SK-N-SH treated with all-trans-retinoic acid at 6 μM for 48 hours (cell line): ENCODE data around the gene TMEM138.

ENCODE experiments used
- ARNTL ChIP-seq: fragments of 450-650 bp; formaldehyde crosslinking; IDR thresholded peaks from 2 replicates; pipeline ENCODE4 v1.5.0; 2020; ENCODE audit warnings: low read depth, mild to moderate bottlenecking, moderate library complexity, borderline replicate concordance
- CSDC2 ChIP-seq: fragments of 250-450 bp; sonication (Bioruptor Pico); IDR thresholded peaks from 2 replicates; pipeline ENCODE4 v1.5.0; 2020; ENCODE audit warnings: mild to moderate bottlenecking, moderate library complexity
- GLIS3 ChIP-seq: fragments of 250-450 bp; sonication (Bioruptor Pico); IDR thresholded peaks from 2 replicates; pipeline ENCODE4 v1.5.0; 2020; ENCODE audit warnings: mild to moderate bottlenecking, moderate library complexity
- OSR1 ChIP-seq: fragments of 250-450 bp; sonication (Bioruptor Pico); IDR thresholded peaks from 2 replicates; pipeline ENCODE4 v1.8.0; 2022; ENCODE audit warnings: moderate library complexity, mild to moderate bottlenecking, inconsistent platforms
- RARB ChIP-seq: fragments of 250-450 bp; sonication (Bioruptor Pico); IDR thresholded peaks from 2 replicates; pipeline ENCODE4 v1.8.0; 2021; ENCODE audit warnings: mild to moderate bottlenecking, moderate library complexity
- SNAI2 ChIP-seq: fragments of 250-450 bp; sonication (Bioruptor Pico); IDR thresholded peaks from 2 replicates; pipeline ENCODE4 v1.5.0; 2020; ENCODE audit warnings: mild to moderate bottlenecking, moderate library complexity
- TOX ChIP-seq: fragments of 250-450 bp; sonication (Bioruptor Pico); IDR thresholded peaks from 2 replicates; pipeline ENCODE4 v1.8.0; 2021; ENCODE audit warnings: mild to moderate bottlenecking, moderate library complexity, borderline replicate concordance
- TSHZ2 ChIP-seq: fragments of 250-450 bp; sonication (Bioruptor Pico); IDR thresholded peaks from 2 replicates; pipeline ENCODE4 v1.5.0; 2020; ENCODE audit warnings: mild to moderate bottlenecking, moderate library complexity
- ZC3H10 ChIP-seq: fragments of 250-450 bp; sonication (Bioruptor Pico); IDR thresholded peaks from 2 replicates; pipeline ENCODE4 v1.5.1; 2021; ENCODE audit warnings: mild to moderate bottlenecking, moderate library complexity
- ZFP30 ChIP-seq: fragments of 450-650 bp; formaldehyde crosslinking; IDR thresholded peaks from 2 replicates; pipeline ENCODE4 v1.5.0; 2022; ENCODE audit warnings: mild to moderate bottlenecking, moderate library complexity
- ZNF565 ChIP-seq: fragments of 450-650 bp; formaldehyde crosslinking; conservative IDR thresholded peaks from 2 replicates; pipeline ENCODE4 v1.5.0; 2020; ENCODE audit warnings: low read depth, mild to moderate bottlenecking, moderate library complexity
- TF ChIP-seq, protein P1 (sequence below): fragments of 250-450 bp; sonication (Bioruptor Pico); IDR thresholded peaks from 2 replicates; pipeline ENCODE4 v1.5.1; 2021; ENCODE audit warnings: mild to moderate bottlenecking, moderate library complexity
- TF ChIP-seq, protein P2 (sequence below): fragments of 250-450 bp; sonication (Bioruptor Pico); IDR thresholded peaks from 2 replicates; pipeline ENCODE4 v1.8.0; 2020; ENCODE audit warnings: mild to moderate bottlenecking, moderate library complexity, borderline replicate concordance
- TF ChIP-seq, protein P3 (sequence below): fragments of 250-450 bp; sonication (Bioruptor Pico); IDR thresholded peaks from 2 replicates; pipeline ENCODE4 v1.8.0; 2021; ENCODE audit warnings: low read depth, mild to moderate bottlenecking, moderate library complexity, borderline replicate concordance

GRCh38 chr11:61337706-61338470 is 24.3 kb upstream of the TMEM138 start:
- TF ChIP-seq, protein P1, sequence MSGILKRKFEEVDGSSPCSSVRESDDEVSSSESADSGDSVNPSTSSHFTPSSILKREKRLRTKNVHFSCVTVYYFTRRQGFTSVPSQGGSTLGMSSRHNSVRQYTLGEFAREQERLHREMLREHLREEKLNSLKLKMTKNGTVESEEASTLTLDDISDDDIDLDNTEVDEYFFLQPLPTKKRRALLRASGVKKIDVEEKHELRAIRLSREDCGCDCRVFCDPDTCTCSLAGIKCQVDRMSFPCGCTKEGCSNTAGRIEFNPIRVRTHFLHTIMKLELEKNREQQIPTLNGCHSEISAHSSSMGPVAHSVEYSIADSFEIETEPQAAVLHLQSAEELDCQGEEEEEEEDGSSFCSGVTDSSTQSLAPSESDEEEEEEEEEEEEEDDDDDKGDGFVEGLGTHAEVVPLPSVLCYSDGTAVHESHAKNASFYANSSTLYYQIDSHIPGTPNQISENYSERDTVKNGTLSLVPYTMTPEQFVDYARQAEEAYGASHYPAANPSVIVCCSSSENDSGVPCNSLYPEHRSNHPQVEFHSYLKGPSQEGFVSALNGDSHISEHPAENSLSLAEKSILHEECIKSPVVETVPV (CRISPR knock-in tag): no peak
- TF ChIP-seq TOX (CRISPR knock-in tag) (no peak), GLIS3 (CRISPR knock-in tag) (no peak), ZNF565 (CRISPR knock-in tag) (no peak), ZC3H10 (CRISPR knock-in tag) (no peak), RARB (no peak), ZFP30 (CRISPR knock-in tag) (no peak), OSR1 (CRISPR knock-in tag) (no peak), ARNTL (no peak), SNAI2 (CRISPR knock-in tag) (no peak), TSHZ2 (CRISPR knock-in tag) (no peak), CSDC2 (no peak)
- TF ChIP-seq, protein P2, sequence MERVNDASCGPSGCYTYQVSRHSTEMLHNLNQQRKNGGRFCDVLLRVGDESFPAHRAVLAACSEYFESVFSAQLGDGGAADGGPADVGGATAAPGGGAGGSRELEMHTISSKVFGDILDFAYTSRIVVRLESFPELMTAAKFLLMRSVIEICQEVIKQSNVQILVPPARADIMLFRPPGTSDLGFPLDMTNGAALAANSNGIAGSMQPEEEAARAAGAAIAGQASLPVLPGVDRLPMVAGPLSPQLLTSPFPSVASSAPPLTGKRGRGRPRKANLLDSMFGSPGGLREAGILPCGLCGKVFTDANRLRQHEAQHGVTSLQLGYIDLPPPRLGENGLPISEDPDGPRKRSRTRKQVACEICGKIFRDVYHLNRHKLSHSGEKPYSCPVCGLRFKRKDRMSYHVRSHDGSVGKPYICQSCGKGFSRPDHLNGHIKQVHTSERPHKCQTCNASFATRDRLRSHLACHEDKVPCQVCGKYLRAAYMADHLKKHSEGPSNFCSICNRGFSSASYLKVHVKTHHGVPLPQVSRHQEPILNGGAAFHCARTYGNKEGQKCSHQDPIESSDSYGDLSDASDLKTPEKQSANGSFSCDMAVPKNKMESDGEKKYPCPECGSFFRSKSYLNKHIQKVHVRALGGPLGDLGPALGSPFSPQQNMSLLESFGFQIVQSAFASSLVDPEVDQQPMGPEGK: no peak
- TF ChIP-seq, protein P3, sequence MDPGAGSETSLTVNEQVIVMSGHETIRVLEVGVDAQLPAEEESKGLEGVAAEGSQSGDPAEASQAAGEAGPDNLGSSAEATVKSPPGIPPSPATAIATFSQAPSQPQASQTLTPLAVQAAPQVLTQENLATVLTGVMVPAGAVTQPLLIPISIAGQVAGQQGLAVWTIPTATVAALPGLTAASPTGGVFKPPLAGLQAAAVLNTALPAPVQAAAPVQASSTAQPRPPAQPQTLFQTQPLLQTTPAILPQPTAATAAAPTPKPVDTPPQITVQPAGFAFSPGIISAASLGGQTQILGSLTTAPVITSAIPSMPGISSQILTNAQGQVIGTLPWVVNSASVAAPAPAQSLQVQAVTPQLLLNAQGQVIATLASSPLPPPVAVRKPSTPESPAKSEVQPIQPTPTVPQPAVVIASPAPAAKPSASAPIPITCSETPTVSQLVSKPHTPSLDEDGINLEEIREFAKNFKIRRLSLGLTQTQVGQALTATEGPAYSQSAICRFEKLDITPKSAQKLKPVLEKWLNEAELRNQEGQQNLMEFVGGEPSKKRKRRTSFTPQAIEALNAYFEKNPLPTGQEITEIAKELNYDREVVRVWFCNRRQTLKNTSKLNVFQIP (CRISPR knock-in tag): no peak
